SU-DHL-6 (cell line): Measurements from ENCODE around the gene ERP29.

Experiments
- EZH2phosphoT487 ChIP-seq: fragments of 200-600 bp; sonication (generic), shearing (Covaris generic); conservative IDR thresholded peaks from 2 replicates; pipeline ENCODE4 v1.6.1; 2018; ENCODE audit warnings: mild to moderate bottlenecking, antibody characterized with exemption, low read length, moderate library complexity, mixed read lengths
- TF ChIP-seq, protein P1 (sequence below): fragments of 200-600 bp; sonication (generic); IDR thresholded peaks from one replicate; pipeline ENCODE4 v1.5.1; 2017; ENCODE audit warnings: antibody characterized with exemption, mild to moderate bottlenecking, low read length, moderate library complexity; ENCODE audit not compliant: insufficient read depth, poor library complexity, severe bottlenecking

DNA sequence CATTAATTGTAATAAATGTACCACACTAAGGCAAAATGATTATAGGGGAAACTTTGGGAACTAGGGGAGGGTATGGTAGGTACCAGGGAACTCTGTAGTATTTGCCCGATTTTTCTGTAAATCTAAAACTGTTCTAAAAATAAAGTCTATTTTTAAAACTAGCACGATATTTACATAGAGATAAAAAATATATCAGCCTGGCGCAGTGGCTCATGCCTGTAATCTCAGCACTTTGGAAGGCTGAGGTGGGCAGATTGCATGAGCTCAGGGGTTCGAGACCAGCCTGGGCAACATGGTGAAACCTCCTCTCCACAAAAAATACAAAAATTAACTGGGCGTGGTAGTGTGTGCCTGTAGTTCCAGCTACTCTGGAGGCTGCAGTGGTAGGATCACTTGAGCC, 32.6 kb upstream of the ERP29 start:
- TF ChIP-seq, protein P1, sequence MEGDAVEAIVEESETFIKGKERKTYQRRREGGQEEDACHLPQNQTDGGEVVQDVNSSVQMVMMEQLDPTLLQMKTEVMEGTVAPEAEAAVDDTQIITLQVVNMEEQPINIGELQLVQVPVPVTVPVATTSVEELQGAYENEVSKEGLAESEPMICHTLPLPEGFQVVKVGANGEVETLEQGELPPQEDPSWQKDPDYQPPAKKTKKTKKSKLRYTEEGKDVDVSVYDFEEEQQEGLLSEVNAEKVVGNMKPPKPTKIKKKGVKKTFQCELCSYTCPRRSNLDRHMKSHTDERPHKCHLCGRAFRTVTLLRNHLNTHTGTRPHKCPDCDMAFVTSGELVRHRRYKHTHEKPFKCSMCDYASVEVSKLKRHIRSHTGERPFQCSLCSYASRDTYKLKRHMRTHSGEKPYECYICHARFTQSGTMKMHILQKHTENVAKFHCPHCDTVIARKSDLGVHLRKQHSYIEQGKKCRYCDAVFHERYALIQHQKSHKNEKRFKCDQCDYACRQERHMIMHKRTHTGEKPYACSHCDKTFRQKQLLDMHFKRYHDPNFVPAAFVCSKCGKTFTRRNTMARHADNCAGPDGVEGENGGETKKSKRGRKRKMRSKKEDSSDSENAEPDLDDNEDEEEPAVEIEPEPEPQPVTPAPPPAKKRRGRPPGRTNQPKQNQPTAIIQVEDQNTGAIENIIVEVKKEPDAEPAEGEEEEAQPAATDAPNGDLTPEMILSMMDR: no peak
- TF ChIP-seq EZH2phosphoT487: no peak
